Lower leg skin (tissue), 3 donors: ENCODE results near the gene HLX.

ENCODE experiments used
- POLR2A ChIP-seq, 2 donors: fragments of 450-650 bp; IDR thresholded peaks; one replicate each; pipeline ENCODE4 v1.6.1; 2016 to 2017; ENCODE audit warnings: antibody characterized with exemption in 2 of 2, mild to moderate bottlenecking in 1 of 2, moderate library complexity in 1 of 2
- TF ChIP-seq, protein P1 (sequence below), 3 donors: fragments of 450-650 bp; IDR thresholded peaks; one replicate each; pipeline ENCODE4 v1.5.1; 2016; ENCODE audit warnings: antibody characterized with exemption in 3 of 3, mild to moderate bottlenecking in 3 of 3, moderate library complexity in 2 of 3

GRCh38 chr1:220894025-220894923 lies 15.0 kb downstream of the HLX start:
- TF ChIP-seq, protein P1, sequence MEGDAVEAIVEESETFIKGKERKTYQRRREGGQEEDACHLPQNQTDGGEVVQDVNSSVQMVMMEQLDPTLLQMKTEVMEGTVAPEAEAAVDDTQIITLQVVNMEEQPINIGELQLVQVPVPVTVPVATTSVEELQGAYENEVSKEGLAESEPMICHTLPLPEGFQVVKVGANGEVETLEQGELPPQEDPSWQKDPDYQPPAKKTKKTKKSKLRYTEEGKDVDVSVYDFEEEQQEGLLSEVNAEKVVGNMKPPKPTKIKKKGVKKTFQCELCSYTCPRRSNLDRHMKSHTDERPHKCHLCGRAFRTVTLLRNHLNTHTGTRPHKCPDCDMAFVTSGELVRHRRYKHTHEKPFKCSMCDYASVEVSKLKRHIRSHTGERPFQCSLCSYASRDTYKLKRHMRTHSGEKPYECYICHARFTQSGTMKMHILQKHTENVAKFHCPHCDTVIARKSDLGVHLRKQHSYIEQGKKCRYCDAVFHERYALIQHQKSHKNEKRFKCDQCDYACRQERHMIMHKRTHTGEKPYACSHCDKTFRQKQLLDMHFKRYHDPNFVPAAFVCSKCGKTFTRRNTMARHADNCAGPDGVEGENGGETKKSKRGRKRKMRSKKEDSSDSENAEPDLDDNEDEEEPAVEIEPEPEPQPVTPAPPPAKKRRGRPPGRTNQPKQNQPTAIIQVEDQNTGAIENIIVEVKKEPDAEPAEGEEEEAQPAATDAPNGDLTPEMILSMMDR (IDR thresholded peaks at IDR 0.05), result no peak
- no peak for TF ChIP-seq POLR2A (IDR thresholded peaks at IDR 0.05)
